Stomach (tissue), 9 donors: ENCODE results near the gene F2RL1. TPM values are rescaled to one million over a fixed set of nuclear protein-coding genes. Genes with fewer than 3 reads are reported as not detected.
"Not testable (repeated sequence)": the region's sequence is repeated elsewhere in the genome, so short reads cannot be mapped to it uniquely, and the experiment has no call there.

ENCODE experiments used
- DNase-seq, 2 donors: peaks; one replicate each; pipeline versions ENCODE4 v3.0.0 to v3.0.0-alpha.2; 2013 to 2019
- H3K27ac ChIP-seq, 5 donors: fragments of 200-600 bp in 4 of 5; sonication (generic) in 4 of 5; one replicate each; pipeline ENCODE4 v1.5.1; 2013 to 2019; ENCODE audit warnings: mild to moderate bottlenecking in 1 of 5, moderate library complexity in 1 of 5
- H3K27me3 ChIP-seq, 3 donors: fragments of 200-600 bp; sonication (generic); one replicate each; pipeline ENCODE4 v1.5.1; 2017 to 2019; ENCODE audit warnings: mixed run types in 1 of 3
- H3K36me3 ChIP-seq, 4 donors: fragments of 200-600 bp; sonication (generic); 1 replicate in 3 of 4; 2 replicates in 1 of 4; pipeline ENCODE4 v1.5.1; 2016 to 2019
- H3K4me1 ChIP-seq, 4 donors: fragments of 200-600 bp; sonication (generic); one replicate each; pipeline ENCODE4 v1.5.1; 2016 to 2019
- H3K4me3 ChIP-seq, 4 donors: fragments of 200-600 bp; sonication (generic) in 3 of 4; one replicate each; pipeline ENCODE4 v1.5.1; 2016 to 2019; ENCODE audit warnings: mild to moderate bottlenecking in 1 of 4
- H3K9me3 ChIP-seq, 4 donors: fragments of 200-600 bp; sonication (generic); one replicate each; pipeline ENCODE4 v1.5.1; 2016 to 2019
- CTCF ChIP-seq, 7 experiments: fragments of 450-650 bp in 4 of 7; fragments of 200-600 bp in 3 of 7; sonication (generic) in 3 of 7; IDR thresholded peaks; one replicate each; pipeline ENCODE4 v1.5.1; 2016 to 2019; ENCODE audit warnings: antibody characterized with exemption in 7 of 7, control low read depth in 2 of 7, mild to moderate bottlenecking in 1 of 7
- EP300 ChIP-seq: sonication (generic); formaldehyde crosslinking; IDR thresholded peaks from one replicate; pipeline ENCODE4 v1.6.1; 2017; ENCODE audit warnings: antibody characterized with exemption
- POLR2A ChIP-seq, 4 donors: fragments of 450-650 bp; IDR thresholded peaks; one replicate each; pipeline ENCODE4 v1.6.1; 2016; ENCODE audit warnings: antibody characterized with exemption in 4 of 4, control low read depth in 2 of 4, mild to moderate bottlenecking in 1 of 4, moderate library complexity in 1 of 4
- POLR2AphosphoS5 ChIP-seq, 3 donors: sonication (generic); formaldehyde crosslinking; IDR thresholded peaks; one replicate each; pipeline ENCODE4 v1.6.1; 2016; ENCODE audit warnings: antibody characterized with exemption in 3 of 3
- WGBS, 5 donors: extraction: QIAGEN DNeasy Blood & Tissue Kit in 3 of 5; methylation state at CpG; one replicate each; pipeline versions ENCODE4 v1.1.5 to v1.1.7; 2013 to 2018; 5-methylcytosine and 5-hydroxymethylcytosine counted together
- intact Hi-C: fragments of 100-400 bp; cut with DNase I; formaldehyde crosslinking; loops from one replicate; pipeline ENCODE4 v1.15.1; 2023; ENCODE audit warnings: low total_unique reads
- polyA plus RNA-seq, 3 donors: library from polyadenylated mRNA; stranded (reverse); fragments of 200-250 nt; gene quantifications; one replicate each; pipeline ENCODE4 v1.2.3, GENCODE V29; 2013
- total RNA-seq, 5 donors: library from RNA; depleted of rRNA; stranded (reverse); fragments of >200 nt; gene quantifications; one replicate each; pipeline versions ENCODE4 v1.1.0 to v1.2.3, GENCODE V29; 2014 to 2016
- donor health status: healthy with polysubstance abuse.
- donor health status: Bipolar disorder and iron deficiency.
- donor health status: healthy.

F2RL1 gene
- total and polyA plus RNA-seq, 8 donors: 4.8 to 72.9 (median 16.7) TPM

- intact Hi-C loops: loop anchor here (5.0 kb wide), 1 partner anchor 174 kb away; no protein-coding TSS in a partner anchor
- no peaks in the 10 kb centered on the region for H3K9me3 ChIP-seq
- no peaks in the 10 kb centered on the region for H3K36me3 ChIP-seq
- peaks cover 0 to 7% (median 0%) of the 10 kb centered on the region in 4 donors for H3K4me1 ChIP-seq
- no peak overlapping the region for H3K4me3 ChIP-seq
- TF ChIP-seq POLR2A (IDR thresholded peaks at IDR 0.05) (no peak), CTCF (IDR thresholded peaks at IDR 0.05) (no peak), EP300 (no peak), POLR2AphosphoS5 (IDR thresholded peaks at IDR 0.05) (no peak)
- WGBS, 5 donors: 80 to 94% (median 87%) methylated on average over 5 of the region's 5 CpGs
- no peak for DNase-seq
- H3K27me3 ChIP-seq: no peaks in the 10 kb centered on the region
- H3K27ac ChIP-seq: no peak overlapping the region
These were observed 42.9 kb upstream of the F2RL1 start for GRCh38 chr5:76775921-76776320.

- H3K36me3 ChIP-seq: no peaks in the 10 kb centered on the region
- no peak overlapping the region for H3K4me3 ChIP-seq
- intact Hi-C loops: loop anchor here (5.0 kb wide), 1 partner anchor 174 kb away; no protein-coding TSS in a partner anchor
- peaks cover 0 to 7% (median 0%) of the 10 kb centered on the region in 4 donors for H3K4me1 ChIP-seq
- WGBS, 5 donors: 84 to 93% (median 86%) methylated on average over 2 of the region's 2 CpGs
- DNase-seq: no peak
- H3K27ac ChIP-seq: no peak overlapping the region
- no peaks in the 10 kb centered on the region for H3K27me3 ChIP-seq
- H3K9me3 ChIP-seq: no peaks in the 10 kb centered on the region
- no peak for TF ChIP-seq EP300
These were observed 42.4 kb upstream of the F2RL1 start for GRCh38 chr5:76776391-76776790.

- 92 to 97% (median 95%) methylated on average over 4 of the region's 4 CpGs for WGBS, 5 donors
- intact Hi-C loops: not testable (repeated sequence)
These were observed 38.2 kb upstream of the F2RL1 start for GRCh38 chr5:76780616-76781015.

GRCh38 chr5:76781775-76782174, 37.1 kb upstream of the F2RL1 start:
- Histone ChIP-seq H3K9me3 (no peaks in the 10 kb centered on the region), H3K4me1 (peaks cover 0 to under 1% (median under 1%) of the 10 kb centered on the region in 4 donors), H3K36me3 (no peaks in the 10 kb centered on the region), H3K4me3 (no peak overlapping the region), H3K27ac (no peak overlapping the region), H3K27me3 (no peaks in the 10 kb centered on the region)
- WGBS, 5 donors: 89 to 94% (median 93%) methylated on average over 10 of the region's 10 CpGs
- intact Hi-C loops: no loop called here
- DNase-seq: no peak
- TF ChIP-seq CTCF (IDR thresholded peaks at IDR 0.05): no peak
- no peak for TF ChIP-seq POLR2A (IDR thresholded peaks at IDR 0.05)
- TF ChIP-seq POLR2AphosphoS5 (IDR thresholded peaks at IDR 0.05): no peak
- TF ChIP-seq EP300: no peak

More at GRCh38 chr5:76780616-76781015, 38.2 kb upstream of the F2RL1 start:
- not testable (repeated sequence) for H3K36me3 ChIP-seq, H3K9me3 ChIP-seq, H3K27ac ChIP-seq, H3K27me3 ChIP-seq, H3K4me1 ChIP-seq, DNase-seq, H3K4me3 ChIP-seq

GRCh38 chr5:76782444-76782843, 36.4 kb upstream of the F2RL1 start:
- TF ChIP-seq EP300 (no peak), POLR2A (IDR thresholded peaks at IDR 0.05) (no peak), CTCF (IDR thresholded peaks at IDR 0.05) (no peak), POLR2AphosphoS5 (IDR thresholded peaks at IDR 0.05) (no peak)
- DNase-seq: no peak
- peaks cover 3 to 7% (median 6%) of the 10 kb centered on the region in 4 donors for H3K4me1 ChIP-seq
- no peak overlapping the region for H3K27ac ChIP-seq
- no peaks in the 10 kb centered on the region for H3K9me3 ChIP-seq
- intact Hi-C loops: no loop called here
- H3K27me3 ChIP-seq: no peaks in the 10 kb centered on the region
- 85 to 97% (median 95%) methylated on average over 3 of the region's 3 CpGs for WGBS, 5 donors
- no peaks in the 10 kb centered on the region for H3K36me3 ChIP-seq
- H3K4me3 ChIP-seq: no peak overlapping the region
